ENCODE measurements around the gene GMIP.
A peak's percentile ranks its signal among the peaks of the same experiment; 100 is the strongest.

Gene GMIP

GRCh38 chr19:19635313-19635702, 8.1 kb downstream of the GMIP start:
- no peak for DNase-seq (ENCODE audit: low read depth)

- DNase-seq (ENCODE audit: low read depth), result no peak
These were observed 8.7 kb downstream of the GMIP start for GRCh38 chr19:19634516-19635312.

- DNase-seq (ENCODE audit: low read depth), result no peak
These were observed 9.5 kb downstream of the GMIP start for GRCh38 chr19:19633711-19634515.

GRCh38 chr19:19632661-19633060, 10.8 kb downstream of the GMIP start:
- no peak for DNase-seq (ENCODE audit: low read depth)

- no peak for DNase-seq (ENCODE audit: low read depth)
These were observed 12.1 kb downstream of the GMIP start for GRCh38 chr19:19631346-19631745.

- no peak for DNase-seq (ENCODE audit: low read depth)
These were observed 13.0 kb downstream of the GMIP start for GRCh38 chr19:19630426-19630825.

- DNase-seq (ENCODE audit: low read depth), result no peak
These were observed 13.4 kb downstream of the GMIP start for GRCh38 chr19:19630062-19630414.

- peak; percentile 36 for DNase-seq (ENCODE audit: low read depth)
These were observed 14.8 kb downstream of the GMIP start for GRCh38 chr19:19628501-19629134.

- no peak for DNase-seq (ENCODE audit: low read depth)
These were observed 15.6 kb downstream of the GMIP start, which contains the start of gene LPAR2 for GRCh38 chr19:19627621-19628500. TSS of gene LPAR2 (minus strand) at chr19:19628220. CDS start at chr19:19627275, 945 bp downstream.

- no peak for DNase-seq (ENCODE audit: low read depth)
These were observed 16.7 kb downstream of the GMIP start for GRCh38 chr19:19626516-19627472.

- no peak for DNase-seq (ENCODE audit: low read depth)
These were observed 19.4 kb downstream of the GMIP start for GRCh38 chr19:19624032-19624570.

- no peak for DNase-seq (ENCODE audit: low read depth)
These were observed 20.1 kb downstream of the GMIP start for GRCh38 chr19:19623383-19623782.

GRCh38 chr19:19619849-19620210, 23.6 kb downstream of the GMIP start:
- no peak for DNase-seq (ENCODE audit: low read depth)

GRCh38 chr19:19619181-19619848, 24.1 kb downstream of the GMIP start:
- no peak for DNase-seq (ENCODE audit: low read depth)

- DNase-seq (ENCODE audit: low read depth), result peak; percentile 37
These were observed 25.0 kb downstream of the GMIP start, which contains the start of gene PBX4 for GRCh38 chr19:19618219-19619051. TSS of gene PBX4 (minus strand) at chr19:19618687. CDS start at chr19:19618629, 58 bp downstream.

GRCh38 chr19:19615086-19615485, 28.4 kb downstream of the GMIP start:
- no peak for DNase-seq (ENCODE audit: low read depth)

GRCh38 chr19:19613506-19613905, 30.0 kb downstream of the GMIP start:
- no peak for DNase-seq (ENCODE audit: low read depth)

- DNase-seq (ENCODE audit: low read depth), result no peak
These were observed 32.9 kb downstream of the GMIP start for GRCh38 chr19:19610376-19611202.

Data from non-pigmented ciliary epithelial cell (primary cell).